Spleen (tissue), 11 donors: ENCODE results near the gene WNT7A. TPM values are rescaled to one million over a fixed set of nuclear protein-coding genes. Genes with fewer than 3 reads are reported as not detected.

ENCODE experiments used
- DNase-seq: peaks from one replicate; pipeline ENCODE4 v3.0.0-alpha.2; 2020
- H3K27ac ChIP-seq, 8 donors: fragments of 200-600 bp; sonication (generic) in 7 of 8; 1 replicate in 4 of 8; 2 replicates in 4 of 8; pipeline versions ENCODE4 v1.5.0 to v1.8.0; 2016 to 2021; ENCODE audit warnings: inconsistent platforms in 4 of 8, mild to moderate bottlenecking in 4 of 8, moderate library complexity in 1 of 8
- H3K27me3 ChIP-seq, 7 donors: fragments of 200-600 bp; sonication (generic) in 6 of 7; replicated peaks in 1 of 7; 1 replicate in 4 of 7; 2 replicates in 3 of 7; pipeline versions ENCODE4 v1.5.0 to v1.8.0; 2016 to 2021; ENCODE audit warnings: inconsistent platforms in 3 of 7, mild to moderate bottlenecking in 1 of 7
- H3K36me3 ChIP-seq, 6 donors: fragments of 200-600 bp; sonication (generic) in 5 of 6; 1 replicate in 4 of 6; 2 replicates in 2 of 6; pipeline versions ENCODE4 v1.5.0 to v1.8.0; 2016 to 2021; ENCODE audit warnings: inconsistent platforms in 2 of 6
- H3K4me1 ChIP-seq, 6 donors: fragments of 200-600 bp; sonication (generic) in 5 of 6; 1 replicate in 3 of 6; 2 replicates in 3 of 6; pipeline versions ENCODE4 v1.5.0 to v1.8.0; 2016 to 2021; ENCODE audit warnings: inconsistent platforms in 3 of 6
- H3K4me3 ChIP-seq, 8 donors: fragments of 200-600 bp; sonication (generic) in 7 of 8; 1 replicate in 4 of 8; 2 replicates in 4 of 8; pipeline versions ENCODE4 v1.5.0 to v1.8.0; 2016 to 2021; ENCODE audit warnings: inconsistent platforms in 4 of 8, mild to moderate bottlenecking in 4 of 8, moderate library complexity in 2 of 8
- H3K9me3 ChIP-seq, 8 donors: fragments of 200-600 bp; sonication (generic) in 7 of 8; 1 replicate in 4 of 8; 2 replicates in 4 of 8; pipeline versions ENCODE4 v1.5.0 to v1.8.0; 2016 to 2021; ENCODE audit warnings: inconsistent platforms in 4 of 8
- CTCF ChIP-seq, 11 experiments: fragments of 200-600 bp in 7 of 11; fragments of 450-650 bp in 4 of 11; sonication (generic) in 4 of 11; IDR thresholded peaks in 8 of 11; conservative IDR thresholded peaks in 3 of 11; 1 replicate in 7 of 11; 2 replicates in 4 of 11; pipeline versions ENCODE4 v1.4.0 to v1.8.0; 2016 to 2021; ENCODE audit warnings: antibody characterized with exemption in 11 of 11, inconsistent platforms in 4 of 11, mild to moderate bottlenecking in 1 of 11
- POLR2A ChIP-seq, 3 donors: fragments of 450-650 bp; IDR thresholded peaks; one replicate each; pipeline ENCODE4 v1.5.1; 2017; ENCODE audit warnings: antibody characterized with exemption in 3 of 3, mild to moderate bottlenecking in 1 of 3
- POLR2AphosphoS5 ChIP-seq, 3 donors: sonication (generic); formaldehyde crosslinking; IDR thresholded peaks; one replicate each; pipeline ENCODE4 v1.5.1; 2017; ENCODE audit warnings: antibody characterized with exemption in 3 of 3
- WGBS, 5 donors: extraction: QIAGEN DNeasy Blood & Tissue Kit in 3 of 5; methylation state at CpG; one replicate each; pipeline versions ENCODE4 v1.1.5 to v1.1.7; 2013 to 2018; 5-methylcytosine and 5-hydroxymethylcytosine counted together
- intact Hi-C: fragments of 100-400 bp; cut with DNase I; formaldehyde crosslinking; loops from one replicate; pipeline ENCODE4 v1.15.0; 2023; ENCODE audit warnings: low total_unique reads
- polyA plus RNA-seq, 3 donors: library from polyadenylated mRNA; stranded (reverse); fragments of 200-250 nt; gene quantifications; one replicate each; pipeline ENCODE4 v1.2.1, GENCODE V29; 2013
- total RNA-seq, 7 donors: library from RNA; depleted of rRNA in 3 of 7; stranded (reverse); fragments of >200 nt in 3 of 7; fragmentation: NEBNext Ultra II Directional in 4 of 7; extraction: Animal tissue kit (Norgen Biotek cat#: 25700) in 4 of 7; gene quantifications; one replicate each; pipeline versions ENCODE4 v1.1.0 to v1.2.1, GENCODE V29; 2016 to 2021
- donor health status: healthy with polysubstance abuse.
- donor health status: DM: no; HTN: no; CAD: no; lungs with moderate emphysema.
- donor health status: DM: no; HTN: no; CAD: no.
- donor health status: Bipolar disorder and iron deficiency.
- donor health status: healthy.
- donor health status: DM: no; HTN: no; CAD: no.
- donor health status: DM: yes; HTN: yes; CAD: no.

WNT7A gene
- total and polyA plus RNA-seq, 10 donors = 0.52 to 6.3 (median 2.0) TPM

GRCh38 chr3:13838421-13838820 is 41.5 kb downstream of the WNT7A start:
- intact Hi-C loops = no loop called here
- no peak for TF ChIP-seq POLR2A (IDR thresholded peaks at IDR 0.05)
- no peak for TF ChIP-seq POLR2AphosphoS5 (IDR thresholded peaks at IDR 0.05)
- no peak for TF ChIP-seq CTCF (IDR thresholded peaks at IDR 0.05 in 8 of 11, conservative IDR thresholded peaks at IDR 0.05 in 3 of 11)
- Histone ChIP-seq H3K36me3 (no peaks in the 10 kb centered on the region), H3K4me1 (peaks cover 0 to 14% (median 0%) of the 10 kb centered on the region in 6 donors), H3K27me3 (peaks cover 0 to 27% (median 0%) of the 10 kb centered on the region in 7 donors), H3K9me3 (no peaks in the 10 kb centered on the region), H3K4me3 (no peak overlapping the region), H3K27ac (no peak overlapping the region)
- peak; percentile 22 for DNase-seq
- 71 to 94% (median 86%) methylated on average over 4 of the region's 4 CpGs for WGBS, 5 donors

GRCh38 chr3:13837751-13838150 is 42.1 kb downstream of the WNT7A start:
- H3K9me3 ChIP-seq = no peaks in the 10 kb centered on the region
- no peak overlapping the region for H3K27ac ChIP-seq
- intact Hi-C loops = no loop called here
- H3K4me3 ChIP-seq = no peak overlapping the region
- TF ChIP-seq CTCF (IDR thresholded peaks at IDR 0.05 in 8 of 11, conservative IDR thresholded peaks at IDR 0.05 in 3 of 11) (no peak), POLR2A (IDR thresholded peaks at IDR 0.05) (no peak), POLR2AphosphoS5 (IDR thresholded peaks at IDR 0.05) (no peak)
- H3K27me3 ChIP-seq = peaks cover 0 to 27% (median 0%) of the 10 kb centered on the region in 7 donors
- peak; percentile 53 for DNase-seq
- H3K4me1 ChIP-seq = peaks cover 0 to 14% (median 0%) of the 10 kb centered on the region in 6 donors
- H3K36me3 ChIP-seq = no peaks in the 10 kb centered on the region
- 83 to 87% (median 86%) methylated on average over 7 to 10 of the region's 10 CpGs for WGBS, 5 donors

GRCh38 chr3:13836658-13837587 is 42.9 kb downstream of the WNT7A start:
- Histone ChIP-seq H3K27me3 (peaks cover 0 to 26% (median 0%) of the 10 kb centered on the region in 7 donors), H3K36me3 (no peaks in the 10 kb centered on the region), H3K9me3 (no peaks in the 10 kb centered on the region), H3K4me1 (peaks cover 0 to 14% (median 0%) of the 10 kb centered on the region in 6 donors), H3K4me3 (no peak overlapping the region), H3K27ac (no peak overlapping the region)
- TF ChIP-seq POLR2AphosphoS5 (IDR thresholded peaks at IDR 0.05) = no peak
- TF ChIP-seq POLR2A (IDR thresholded peaks at IDR 0.05) = no peak
- TF ChIP-seq CTCF (IDR thresholded peaks at IDR 0.05 in 8 of 11, conservative IDR thresholded peaks at IDR 0.05 in 3 of 11) = no peak
- peak; percentile 57 for DNase-seq
- 83 to 93% (median 87%) methylated on average over 12 of the region's 12 CpGs for WGBS, 5 donors
- intact Hi-C loops = no loop called here

GRCh38 chr3:13835246-13835645 is 44.6 kb downstream of the WNT7A start:
- peak; percentile 32 for DNase-seq
- Histone ChIP-seq H3K36me3 (no peaks in the 10 kb centered on the region), H3K4me1 (peaks cover 0 to 14% (median 0%) of the 10 kb centered on the region in 6 donors), H3K27me3 (peaks cover 0 to 22% (median 0%) of the 10 kb centered on the region in 7 donors), H3K9me3 (no peaks in the 10 kb centered on the region), H3K27ac (no peak overlapping the region), H3K4me3 (no peak overlapping the region)
- WGBS, 5 donors = 68 to 82% (median 75%) methylated on average over 8 to 9 of the region's 9 CpGs
- intact Hi-C loops = no loop called here
- TF ChIP-seq POLR2A (IDR thresholded peaks at IDR 0.05) (no peak), POLR2AphosphoS5 (IDR thresholded peaks at IDR 0.05) (no peak), CTCF (IDR thresholded peaks at IDR 0.05 in 8 of 11, conservative IDR thresholded peaks at IDR 0.05 in 3 of 11) (no peak)
